OCI-LY7 (cell line): Measurements from ENCODE around the gene RDH5. TPM values are rescaled to one million over a fixed set of nuclear protein-coding genes. Genes with fewer than 3 reads are reported as not detected.

ENCODE experiments used
- BruUV-seq: library from RNA; stranded (reverse); fragments of 400-500 nt; replicated peaks from 2 replicates; lab custom pipeline; 2021; lab: Mats Ljungman, UMichigan
- CTCF ChIA-PET: fragments of 300-600 bp; sonication (Branson Sonifier 250); formaldehyde crosslinking; loops from one replicate; lab custom pipeline; 2022; ENCODE audit warnings: antibody characterized with exemption; ENCODE audit not compliant: unreplicated experiment; lab: Charles Lee
- POLR2A ChIA-PET: fragments of 300-600 bp; sonication (Branson Sonifier 250); formaldehyde crosslinking; loops from one replicate; lab custom pipeline; 2022; ENCODE audit warnings: antibody characterized with exemption; lab: Charles Lee
- DNase-seq: peaks from one replicate; pipeline ENCODE4 v3.0.0-alpha.2; 2015; ENCODE audit warnings: low spot score
- H2AFZ ChIP-seq: fragments of 200-600 bp; sonication (generic), shearing (Covaris generic); 2 replicates; pipeline ENCODE4 v1.6.1; 2014; ENCODE audit warnings: mild to moderate bottlenecking, antibody characterized with exemption, low read length, moderate library complexity
- H3K27ac ChIP-seq: fragments of 200-600 bp; sonication (generic); 2 replicates; pipeline ENCODE4 v1.5.1; 2014; ENCODE audit warnings: mixed run types, low read depth, mild to moderate bottlenecking, moderate library complexity, low read length, inconsistent platforms; ENCODE audit not compliant: poor library complexity, severe bottlenecking
- H3K36me3 ChIP-seq: fragments of 200-600 bp; sonication (generic); 2 replicates; pipeline ENCODE4 v1.6.1; 2014; ENCODE audit warnings: mild to moderate bottlenecking, antibody characterized with exemption, low read length, moderate library complexity, mixed read lengths; ENCODE audit not compliant: insufficient read depth
- H3K4me1 ChIP-seq: fragments of 200-600 bp; sonication (generic); 2 replicates; pipeline ENCODE4 v1.5.1; 2014; ENCODE audit warnings: mild to moderate bottlenecking, low read length; ENCODE audit not compliant: insufficient read depth, poor library complexity, severe bottlenecking
- H3K4me2 ChIP-seq: fragments of 200-600 bp; sonication (generic); 2 replicates; pipeline ENCODE4 v1.6.1; 2014; ENCODE audit warnings: mild to moderate bottlenecking, low read length
- H3K4me3 ChIP-seq: fragments of 200-600 bp; sonication (generic); 2 replicates; pipeline ENCODE4 v1.5.1; 2014; ENCODE audit warnings: mild to moderate bottlenecking, low read depth, low read length; ENCODE audit not compliant: poor library complexity, severe bottlenecking
- H3K79me2 ChIP-seq: fragments of 200-600 bp; sonication (generic); 2 replicates; pipeline ENCODE4 v1.6.1; 2016; ENCODE audit warnings: low read depth, mild to moderate bottlenecking, low read length, moderate library complexity, mixed read lengths; ENCODE audit not compliant: insufficient read depth
- H3K9me2 ChIP-seq: fragments of 200-600 bp; sonication (generic); 2 replicates; pipeline ENCODE4 v1.6.1; 2016; ENCODE audit warnings: mild to moderate bottlenecking, low read length, mixed read lengths; ENCODE audit not compliant: insufficient read depth
- H3K9me3 ChIP-seq: fragments of 200-600 bp; sonication (generic); 2 replicates; pipeline ENCODE4 v1.6.1; 2014; ENCODE audit warnings: mild to moderate bottlenecking, mixed run types, low read length, mixed read lengths
- H4K20me1 ChIP-seq: fragments of 200-600 bp; sonication (generic); 2 replicates; pipeline ENCODE4 v1.6.1; 2014; ENCODE audit warnings: mild to moderate bottlenecking, antibody characterized with exemption, low read length, moderate library complexity, mixed read lengths; ENCODE audit not compliant: insufficient read depth
- CTCF ChIP-seq: fragments of 200-600 bp; sonication (generic); conservative IDR thresholded peaks from 2 replicates; pipeline ENCODE4 v1.5.1; 2014; ENCODE audit warnings: mild to moderate bottlenecking, antibody characterized with exemption, low read length, moderate library complexity, mixed read lengths
- EZH2phosphoT487 ChIP-seq: fragments of 200-600 bp; sonication (generic); IDR thresholded peaks from 2 replicates; pipeline ENCODE4 v1.6.1; 2018; ENCODE audit warnings: low read depth, borderline replicate concordance, mild to moderate bottlenecking, mixed run types, antibody characterized with exemption, low read length, moderate library complexity, mixed read lengths
- intact Hi-C: fragments of 100-400 bp; cut with micrococcal nuclease; formaldehyde crosslinking; loops from one replicate; pipeline ENCODE4 v1.10.0; 2022; ENCODE audit not compliant: unreplicated experiment
- total RNA-seq, 2 experiments: library from RNA; depleted of rRNA in 1 of 2; stranded (reverse); fragments of >200 nt in 1 of 2; shearing (Covaris generic) in 1 of 2; gene quantifications; 2 replicates each; pipeline ENCODE4 v1.2.3, GENCODE V29; 2014 to 2022

Gene RDH5
- total RNA-seq, 2 experiments from 2014 or later, result 6.2 to 20.1 TPM

- no peaks in the 10 kb centered on the region for H3K9me2 ChIP-seq
- H3K4me3 ChIP-seq, result no peak overlapping the region
- H3K4me1 ChIP-seq, result peaks cover 16% of the 10 kb centered on the region
- H3K4me2 ChIP-seq, result no peak overlapping the region
- CTCF ChIA-PET, result no interaction called here
- H3K79me2 ChIP-seq, result no peaks in the 10 kb centered on the region
- TF ChIP-seq CTCF, result no peak
- no peak for TF ChIP-seq EZH2phosphoT487
- intact Hi-C loops, result no loop called here
- H3K9me3 ChIP-seq, result no peaks in the 10 kb centered on the region
- no peak overlapping the region for H3K27ac ChIP-seq
- POLR2A ChIA-PET, result interaction anchor here (3.1 kb wide), 1 partner anchor 20 kb away, joined by 14 read pairs; the partner anchor contains the start of gene BLOC1S1
- DNase-seq, result no peak
- BruUV-seq, result no TSS peak
- H4K20me1 ChIP-seq, result no peaks in the 10 kb centered on the region
- no peak overlapping the region for H2AFZ ChIP-seq
- no peaks in the 10 kb centered on the region for H3K36me3 ChIP-seq
These were observed 15.9 kb downstream of the RDH5 start for GRCh38 chr12:55736076-55736475.

GRCh38 chr12:55736780-55737580 is 16.8 kb downstream of the RDH5 start:
- peak overlapping the region; percentile 72 for H3K4me3 ChIP-seq
- POLR2A ChIA-PET, result interaction anchor here (0.6 to 3.1 kb wide), 7 partner anchors 10 to 359 kb away, joined by 3 to 14 read pairs (median 4); partner anchors contain the start of genes BLOC1S1, ORMDL2 and SARNP
- H4K20me1 ChIP-seq, result no peaks in the 10 kb centered on the region
- peak; percentile 71 for DNase-seq
- H3K79me2 ChIP-seq, result no peaks in the 10 kb centered on the region
- H3K4me1 ChIP-seq, result peaks cover 18% of the 10 kb centered on the region
- H3K9me3 ChIP-seq, result no peaks in the 10 kb centered on the region
- H3K4me2 ChIP-seq, result peak overlapping the region; percentile 94
- H3K36me3 ChIP-seq, result no peaks in the 10 kb centered on the region
- H2AFZ ChIP-seq, result peak overlapping the region; percentile 79; the same call in 1 of the 2 replicates
- TF ChIP-seq CTCF (peak; percentile 90), EZH2phosphoT487 (no peak)
- H3K9me2 ChIP-seq, result no peaks in the 10 kb centered on the region
- H3K27ac ChIP-seq, result peak overlapping the region; percentile 66
- no TSS peak for BruUV-seq
- intact Hi-C loops, result loop anchor here (1.0 kb wide), 2 partner anchors 13 to 78 kb away; no protein-coding TSS in a partner anchor
- CTCF ChIA-PET, result interaction anchor here (1.2 to 1.3 kb wide), 2 partner anchors 16 to 63 kb away, joined by 3 to 5 read pairs; no protein-coding TSS in a partner anchor
